K562 (cell line): ENCODE data around the gene PGK2. TPM values are rescaled to one million over a fixed set of nuclear protein-coding genes. Genes with fewer than 3 reads are reported as not detected.

Experiments
- ATAC-seq: fragments of 200-7000 bp; cut with Tn5 transposase; 3 replicates; pipeline ENCODE4 v1.9.1; 2020; ENCODE audit warnings: moderate library complexity
- BruUV-seq: library from RNA; stranded (reverse); fragments of 400-500 nt; replicated peaks from 2 replicates; lab custom pipeline; 2021; lab: Mats Ljungman, UMichigan
- CTCF ChIA-PET: fragments of 300-600 bp; formaldehyde crosslinking; extraction: SDS; loops from one replicate; lab custom pipeline; 2021; ENCODE audit warnings: low intra/inter-chr PET ratio; lab: Yijun Ruan, JAX
- POLR2A ChIA-PET: fragments of 300-600, 350-650 bp; sonication (Branson Sonifier 250); formaldehyde crosslinking; extraction: SDS; loops from one replicate; lab custom pipeline; 2021; ENCODE audit warnings: antibody characterized with exemption, inconsistent platforms; lab: Yijun Ruan, JAX
- DNase-seq, 4 experiments: peaks; one replicate each; pipeline versions ENCODE4 v3.0.0 to v3.0.0-alpha.2; 2011 to 2018; ENCODE audit warnings: low spot score in 3 of 4, mixed read lengths in 3 of 4; ENCODE audit errors: extremely low read depth in 1 of 4
- FAIRE-seq: peaks from 2 replicates; lab custom pipeline; 2011; peaks lifted over from hg19 to GRCh38; lab: Jason Lieb, UNC
- H2AFZ ChIP-seq: 2 replicates; pipeline ENCODE4 v1.6.0; 2011; ENCODE audit warnings: low read depth, low read length, control low read depth, inconsistent platforms
- H3K27ac ChIP-seq: fragments of 200-600 bp; 3 replicates; pipeline ENCODE4 v1.8.0; 2011; ENCODE audit warnings: low read depth, mild to moderate bottlenecking, control low read depth, inconsistent platforms, low read length, moderate library complexity, mixed read lengths; ENCODE audit errors: extremely low read depth
- H3K27me3 ChIP-seq, 2 experiments: fragments of 300-600 bp in 1 of 2; 2 replicates in 1 of 2; 3 replicates in 1 of 2; pipeline versions ENCODE4 v1.6.0 to v1.8.0; 2011; ENCODE audit warnings: inconsistent platforms in 2 of 2, low read length in 2 of 2, mild to moderate bottlenecking in 1 of 2, mixed read lengths in 1 of 2, moderate library complexity in 1 of 2; ENCODE audit not compliant: control insufficient read depth in 2 of 2, insufficient read depth in 2 of 2
- H3K36me3 ChIP-seq: fragments of 300-600 bp; 3 replicates; pipeline ENCODE4 v1.8.0; 2011; ENCODE audit warnings: mild to moderate bottlenecking, low read length, inconsistent platforms; ENCODE audit not compliant: control insufficient read depth, insufficient read depth
- H3K4me1 ChIP-seq, 2 experiments: fragments of 200-600 bp in 1 of 2; replicated peaks in 1 of 2; 2 replicates in 1 of 2; 3 replicates in 1 of 2; pipeline versions ENCODE4 v1.5.1 to v1.8.0; 2011; ENCODE audit warnings: inconsistent platforms in 2 of 2, low read length in 2 of 2, mild to moderate bottlenecking in 1 of 2, mixed read lengths in 1 of 2, moderate library complexity in 1 of 2; ENCODE audit not compliant: control insufficient read depth in 2 of 2, insufficient read depth in 2 of 2
- H3K4me2 ChIP-seq: 2 replicates; pipeline ENCODE4 v1.6.1; 2011; ENCODE audit warnings: low read length, control low read depth, inconsistent platforms, mixed read lengths; ENCODE audit not compliant: insufficient read depth
- H3K4me3 ChIP-seq: fragments of 200-600 bp; sonication (generic), shearing (Covaris generic); 2 replicates; pipeline ENCODE4 v1.5.1; 2016; ENCODE audit warnings: control low read depth, inconsistent platforms
- H3K79me2 ChIP-seq: fragments of 200-600 bp; 3 replicates; pipeline ENCODE4 v1.8.0; 2011; ENCODE audit warnings: low read length, inconsistent platforms; ENCODE audit not compliant: control insufficient read depth, insufficient read depth
- H3K9ac ChIP-seq, 2 experiments: 2 replicates each; pipeline versions ENCODE4 v1.6.0 to v1.6.1; 2011; ENCODE audit warnings: low read depth in 2 of 2, low read length in 2 of 2, control low read depth in 1 of 2, inconsistent platforms in 1 of 2, mild to moderate bottlenecking in 1 of 2, mixed read lengths in 1 of 2; ENCODE audit not compliant: insufficient read depth in 1 of 2
- H3K9me1 ChIP-seq: one replicate; pipeline ENCODE4 v1.6.0; 2011; ENCODE audit warnings: inconsistent platforms, mild to moderate bottlenecking, low read length, moderate library complexity; ENCODE audit not compliant: control insufficient read depth, insufficient read depth
- H3K9me3 ChIP-seq: replicated peaks from 2 replicates; pipeline ENCODE4 v1.5.1; 2011; ENCODE audit warnings: low read depth, low read length, inconsistent platforms; ENCODE audit not compliant: control insufficient read depth, insufficient read depth
- H4K20me1 ChIP-seq: replicated peaks from 2 replicates; pipeline ENCODE4 v1.6.1; 2011; ENCODE audit warnings: low read length, inconsistent platforms, mixed read lengths; ENCODE audit not compliant: control insufficient read depth, insufficient read depth
- E2F3 ChIP-seq: fragments of 250-450 bp; sonication (Bioruptor Pico); IDR thresholded peaks from 2 replicates; pipeline ENCODE4 v1.4.0; 2020; ENCODE audit warnings: mild to moderate bottlenecking
- FOXK1 ChIP-seq: sonication (generic); formaldehyde crosslinking; IDR thresholded peaks from 2 replicates; pipeline ENCODE4 v1.8.0; 2022; ENCODE audit warnings: missing genetic modification reagents, mild to moderate bottlenecking, borderline replicate concordance
- FOXK2 ChIP-seq, 2 experiments: fragments of 450-650 bp; IDR thresholded peaks in 1 of 2; conservative IDR thresholded peaks in 1 of 2; 2 replicates each; pipeline ENCODE4 v1.6.1; 2016; ENCODE audit warnings: low read depth in 2 of 2, mild to moderate bottlenecking in 1 of 2
- HDAC3 ChIP-seq: fragments of 450-650 bp; IDR thresholded peaks from 2 replicates; pipeline ENCODE4 v1.6.1; 2018; ENCODE audit warnings: borderline replicate concordance, mild to moderate bottlenecking, moderate library complexity; ENCODE audit not compliant: partially characterized antibody
- HDAC6 ChIP-seq: IDR thresholded peaks from 2 replicates; pipeline ENCODE4 v1.6.1; 2012; ENCODE audit warnings: low read depth, mild to moderate bottlenecking, control low read depth, inconsistent platforms, low read length, moderate library complexity
- HNRNPUL1 ChIP-seq: fragments of 200-400 bp; formaldehyde crosslinking; IDR thresholded peaks from 2 replicates; pipeline ENCODE4 v1.6.1; 2017; ENCODE audit warnings: low read length
- KDM1A ChIP-seq, 2 experiments: fragments of 450-650 bp; IDR thresholded peaks; 2 replicates each; pipeline ENCODE4 v1.6.1; 2016; ENCODE audit warnings: mild to moderate bottlenecking in 2 of 2
- KDM4B ChIP-seq, 2 experiments: fragments of 450-650 bp in 1 of 2; sonication (generic) in 1 of 2; IDR thresholded peaks; 2 replicates each; pipeline ENCODE4 v1.6.1; 2016 to 2017; ENCODE audit warnings: borderline replicate concordance in 2 of 2, antibody characterized with exemption in 1 of 2, low read depth in 1 of 2, mild to moderate bottlenecking in 1 of 2
- NONO ChIP-seq, 2 experiments: fragments of 200-400 bp in 1 of 2; fragments of 450-650 bp in 1 of 2; formaldehyde crosslinking in 1 of 2; IDR thresholded peaks; 2 replicates each; pipeline ENCODE4 v1.6.1; 2017; ENCODE audit warnings: low read depth in 2 of 2, mild to moderate bottlenecking in 2 of 2, moderate library complexity in 2 of 2, low read length in 1 of 2
- SMARCA4 ChIP-seq: fragments of 450-650 bp; IDR thresholded peaks from 2 replicates; pipeline ENCODE4 v1.6.1; 2016
- ZNF444 ChIP-seq: fragments of 250-450 bp; sonication (Bioruptor Pico); IDR thresholded peaks from 2 replicates; pipeline ENCODE4 v1.4.0; 2020; ENCODE audit warnings: mild to moderate bottlenecking, moderate library complexity
- WGBS: fragments of 100-300 bp; shearing (Covaris generic); methylation state at CpG from one replicate; pipeline ENCODE4 v1.1.6; 2016; ENCODE audit warnings: low coverage, mixed read lengths; ENCODE audit not compliant: insufficient coverage; ENCODE audit errors: missing lambda C conversion rate; 5-methylcytosine and 5-hydroxymethylcytosine counted together
- in situ Hi-C: fragments of 300-500 bp; cut with MboI; formaldehyde crosslinking; loops from 4 replicates; pipeline ENCODE4 v1.15.0; 2018; ENCODE audit warnings: inconsistent platforms, mixed read lengths
- intact Hi-C: fragments of 100-400 bp; cut with micrococcal nuclease; formaldehyde crosslinking; loops from 2 replicates; pipeline ENCODE4 v1.14.2; 2022
- polyA plus RNA-seq, 8 experiments: library from polyadenylated mRNA; depleted of rRNA in 4 of 8; stranded (reverse) in 5 of 8; unstranded in 3 of 8; fragments of >200 nt; fragmentation: Nextera tagmentation in 2 of 8; fragmentation: Illumina TruSeq in 1 of 8; extraction: Ambion mirVana in 2 of 8; extraction: Trizol in 1 of 8; gene quantifications; 2 replicates each; pipeline versions ENCODE4 v1.2.1 to v1.2.3, GENCODE V29; 2011 to 2014; ENCODE audit warnings: inconsistent platforms in 1 of 8, missing spikeins in 1 of 8
- total RNA-seq, 7 experiments: library from RNA; depleted of rRNA in 6 of 7; stranded (reverse); fragments of >200 nt in 6 of 7; fragmentation: Illumina TruSeq in 2 of 7; extraction: Trizol in 2 of 7; gene quantifications; 2 replicates each; pipeline versions ENCODE4 v1.2.1 to v1.2.3, GENCODE V29; 2011 to 2021; ENCODE audit warnings: low replicate concordance in 1 of 7
- TF ChIP-seq, protein P1 (sequence below), 2 experiments: fragments of 450-650 bp; IDR thresholded peaks; 2 replicates each; pipeline ENCODE4 v1.6.1; 2016; ENCODE audit warnings: mild to moderate bottlenecking in 2 of 2, borderline replicate concordance in 1 of 2, low read depth in 1 of 2, moderate library complexity in 1 of 2
- TF ChIP-seq, protein P2 (sequence below): sonication (generic); formaldehyde crosslinking; IDR thresholded peaks from 2 replicates; pipeline ENCODE4 v1.8.1; 2023; ENCODE audit warnings: mild to moderate bottlenecking, missing genetic modification reagents

The PGK2 gene
- total and polyA plus RNA-seq, 9 of the 15 experiments (the other 6 are each of a cell fraction or from before 2014, with no cell fraction given) = not detected

- Histone ChIP-seq H3K9ac (0 out of 4 replicates have a peak within 1 kb of the TSS, but pooled peaks of 1 of the 2 experiments have one; percentile 19), H3K27ac (peak within 1 kb of the TSS; percentile 8; the same call in 1 of the 3 replicates), H2AFZ (peak within 1 kb of the TSS; percentile 48), H3K9me1 (no peaks in the 10 kb centered on the region), H3K79me2 (no peaks in the 10 kb centered on the region), H3K36me3 (no peaks in the 10 kb centered on the region), H3K4me3 (no peak within 1 kb of the TSS), H3K4me1 (peaks cover 0 to 11% of the 10 kb centered on the region in 2 experiments; a peak in 3 of 5 replicates), H3K27me3 (no peaks in the 10 kb centered on the region), H3K4me2 (peak within 1 kb of the TSS; percentile 13), H3K9me3 (no peaks in the 10 kb centered on the region), H4K20me1 (no peaks in the 10 kb centered on the region)
- ChIA-PET CTCF (no interaction called here), POLR2A (no interaction called here)
- in situ Hi-C loops (no loop called here), intact Hi-C loops (no loop called here)
- no peak for FAIRE-seq
- peak; percentile 41; the same call in 1 of the 3 replicates for ATAC-seq
- WGBS = 53% methylated on average over 1 of the region's 1 CpG
- no peak for DNase-seq
- no TSS peak for BruUV-seq
- TF ChIP-seq HNRNPUL1 (no peak), FOXK1 (CRISPR knock-in tag) (no peak), HDAC6 (no peak), ZNF444 (no peak), SMARCA4 (no peak), NONO (IDR thresholded peaks at IDR 0.05; ENCODE audit: low read depth in 2 of 2, low read length in 1 of 2) (no peak), HDAC3 (peak; percentile 13), E2F3 (CRISPR knock-in tag) (no peak), KDM1A (IDR thresholded peaks at IDR 0.05) (no peak), KDM4B (IDR thresholded peaks at IDR 0.05; ENCODE audit: borderline replicate concordance in 2 of 2, low read depth in 1 of 2) (no peak), FOXK2 (conservative IDR thresholded peaks at IDR 0.05 in 1 of 2, IDR thresholded peaks at IDR 0.05 in 1 of 2; ENCODE audit: low read depth in 2 of 2) (peak in 1 of 2 experiments; percentile 25; a peak in 1 of 4 replicates)
- TF ChIP-seq, protein P1, sequence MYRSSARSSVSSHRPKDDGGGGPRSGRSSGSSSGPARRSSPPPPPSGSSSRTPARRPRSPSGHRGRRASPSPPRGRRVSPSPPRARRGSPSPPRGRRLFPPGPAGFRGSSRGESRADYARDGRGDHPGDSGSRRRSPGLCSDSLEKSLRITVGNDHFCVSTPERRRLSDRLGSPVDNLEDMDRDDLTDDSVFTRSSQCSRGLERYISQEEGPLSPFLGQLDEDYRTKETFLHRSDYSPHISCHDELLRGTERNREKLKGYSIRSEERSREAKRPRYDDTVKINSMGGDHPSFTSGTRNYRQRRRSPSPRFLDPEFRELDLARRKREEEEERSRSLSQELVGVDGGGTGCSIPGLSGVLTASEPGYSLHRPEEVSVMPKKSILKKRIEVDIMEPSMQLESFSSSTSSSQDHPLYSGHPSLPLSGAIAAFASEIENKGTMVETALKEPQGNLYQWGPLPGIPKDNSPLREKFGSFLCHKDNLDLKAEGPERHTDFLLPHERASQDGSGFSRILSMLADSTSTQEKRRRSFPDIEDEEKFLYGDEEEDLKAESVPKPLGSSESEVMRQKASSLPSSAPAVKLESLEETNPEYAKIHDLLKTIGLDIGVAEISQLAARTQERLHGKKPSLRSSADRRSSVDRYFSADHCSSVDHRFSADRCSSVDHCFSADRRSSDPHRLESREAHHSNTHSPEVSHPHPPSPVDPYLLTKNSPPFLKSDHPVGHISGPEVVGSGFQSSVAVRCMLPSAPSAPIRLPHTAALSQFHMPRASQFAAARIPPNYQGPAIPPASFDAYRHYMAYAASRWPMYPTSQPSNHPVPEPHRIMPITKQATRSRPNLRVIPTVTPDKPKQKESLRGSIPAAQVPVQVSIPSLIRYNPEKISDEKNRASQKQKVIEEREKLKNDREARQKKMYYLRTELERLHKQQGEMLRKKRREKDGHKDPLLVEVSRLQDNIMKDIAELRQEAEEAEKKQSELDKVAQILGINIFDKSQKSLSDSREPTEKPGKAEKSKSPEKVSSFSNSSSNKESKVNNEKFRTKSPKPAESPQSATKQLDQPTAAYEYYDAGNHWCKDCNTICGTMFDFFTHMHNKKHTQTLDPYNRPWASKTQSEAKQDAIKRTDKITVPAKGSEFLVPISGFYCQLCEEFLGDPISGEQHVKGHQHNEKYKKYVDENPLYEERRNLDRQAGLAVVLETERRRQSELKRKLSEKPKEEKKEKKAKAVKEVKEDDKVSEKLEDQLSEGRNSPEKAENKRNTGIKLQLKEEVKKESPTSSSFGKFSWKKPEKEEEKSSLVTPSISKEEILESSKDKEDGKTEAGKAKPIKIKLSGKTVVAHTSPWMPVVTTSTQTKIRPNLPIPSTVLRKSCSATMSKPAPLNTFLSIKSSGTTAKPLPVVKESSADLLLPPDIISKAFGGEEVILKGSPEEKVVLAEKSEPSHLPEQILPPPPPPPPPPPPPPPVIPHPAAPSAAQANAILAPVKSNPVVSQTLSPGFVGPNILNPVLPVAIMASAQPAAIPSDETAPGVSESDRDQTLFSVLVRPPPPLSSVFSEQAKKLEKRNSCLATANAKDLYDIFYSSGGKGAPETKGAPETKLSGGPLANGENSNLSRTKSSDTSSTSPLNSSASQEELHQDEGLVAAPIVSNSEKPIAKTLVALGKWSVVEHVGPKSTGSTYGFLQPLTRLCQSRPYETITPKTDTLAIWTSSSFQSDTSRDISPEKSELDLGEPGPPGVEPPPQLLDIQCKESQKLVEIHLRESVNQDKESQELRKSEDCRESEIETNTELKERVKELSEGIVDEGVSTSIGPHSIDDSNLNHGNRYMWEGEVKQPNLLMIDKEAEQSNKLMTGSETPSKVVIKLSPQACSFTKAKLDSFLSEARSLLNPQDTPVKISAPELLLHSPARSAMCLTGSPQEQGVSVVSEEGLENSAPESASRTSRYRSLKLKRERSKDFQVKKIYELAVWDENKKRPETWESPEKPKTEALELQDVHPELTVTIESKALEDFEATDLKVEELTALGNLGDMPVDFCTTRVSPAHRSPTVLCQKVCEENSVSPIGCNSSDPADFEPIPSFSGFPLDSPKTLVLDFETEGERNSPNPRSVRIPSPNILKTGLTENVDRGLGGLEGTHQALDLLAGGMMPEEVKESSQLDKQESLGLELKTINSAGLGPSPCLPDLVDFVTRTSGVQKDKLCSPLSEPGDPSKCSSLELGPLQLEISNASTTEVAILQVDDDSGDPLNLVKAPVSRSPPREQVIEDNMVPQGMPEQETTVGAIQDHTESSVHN (IDR thresholded peaks at IDR 0.05; ENCODE audit: borderline replicate concordance in 1 of 2, low read depth in 1 of 2) = no peak
- TF ChIP-seq, protein P2, sequence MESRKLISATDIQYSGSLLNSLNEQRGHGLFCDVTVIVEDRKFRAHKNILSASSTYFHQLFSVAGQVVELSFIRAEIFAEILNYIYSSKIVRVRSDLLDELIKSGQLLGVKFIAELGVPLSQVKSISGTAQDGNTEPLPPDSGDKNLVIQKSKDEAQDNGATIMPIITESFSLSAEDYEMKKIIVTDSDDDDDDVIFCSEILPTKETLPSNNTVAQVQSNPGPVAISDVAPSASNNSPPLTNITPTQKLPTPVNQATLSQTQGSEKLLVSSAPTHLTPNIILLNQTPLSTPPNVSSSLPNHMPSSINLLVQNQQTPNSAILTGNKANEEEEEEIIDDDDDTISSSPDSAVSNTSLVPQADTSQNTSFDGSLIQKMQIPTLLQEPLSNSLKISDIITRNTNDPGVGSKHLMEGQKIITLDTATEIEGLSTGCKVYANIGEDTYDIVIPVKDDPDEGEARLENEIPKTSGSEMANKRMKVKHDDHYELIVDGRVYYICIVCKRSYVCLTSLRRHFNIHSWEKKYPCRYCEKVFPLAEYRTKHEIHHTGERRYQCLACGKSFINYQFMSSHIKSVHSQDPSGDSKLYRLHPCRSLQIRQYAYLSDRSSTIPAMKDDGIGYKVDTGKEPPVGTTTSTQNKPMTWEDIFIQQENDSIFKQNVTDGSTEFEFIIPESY (CRISPR knock-in tag) = no peak
These were observed 42.8 kb downstream of the PGK2 start, which contains the start of gene CRISP3 for GRCh38 chr6:49744259-49744658. CRISP3 (minus strand) TSS chr6:49744388; CDS start chr6:49744367, 21 bp downstream.
